Subcutaneous abdominal adipose tissue (tissue), 5 donors: Measurements from ENCODE around the gene DGKG.

Experiments used
- H3K27ac ChIP-seq: one replicate; pipeline ENCODE4 v1.7.0; 2013; ENCODE audit warnings: low read depth, mild to moderate bottlenecking, inconsistent platforms, low read length, moderate library complexity
- H3K27me3 ChIP-seq, 5 donors: one replicate each; pipeline ENCODE4 v1.7.0; 2013; ENCODE audit warnings: low read length in 5 of 5, inconsistent platforms in 1 of 5; ENCODE audit not compliant: control insufficient read depth in 5 of 5, insufficient read depth in 4 of 5
- H3K36me3 ChIP-seq, 5 donors: one replicate each; pipeline ENCODE4 v1.7.0; 2013; ENCODE audit warnings: low read length in 5 of 5; ENCODE audit not compliant: control insufficient read depth in 5 of 5, insufficient read depth in 5 of 5
- H3K4me1 ChIP-seq, 5 donors: one replicate each; pipeline ENCODE4 v1.7.0; 2013; ENCODE audit warnings: low read length in 5 of 5, mild to moderate bottlenecking in 3 of 5, moderate library complexity in 1 of 5; ENCODE audit not compliant: control insufficient read depth in 5 of 5, insufficient read depth in 5 of 5
- H3K4me3 ChIP-seq, 5 donors: one replicate each; pipeline ENCODE4 v1.7.0; 2013; ENCODE audit warnings: low read length in 5 of 5, low read depth in 1 of 5
- H3K9ac ChIP-seq, 5 donors: one replicate each; pipeline ENCODE4 v1.7.0; 2013; ENCODE audit warnings: low read length in 5 of 5, mild to moderate bottlenecking in 4 of 5, moderate library complexity in 3 of 5
- H3K9me3 ChIP-seq, 5 donors: one replicate each; pipeline ENCODE4 v1.7.0; 2013; ENCODE audit warnings: low read length in 5 of 5; ENCODE audit not compliant: control insufficient read depth in 5 of 5
- donor health status: healthy.
- donor health status: healthy.
- donor health status: healthy.
- donor health status: healthy.
- donor health status: healthy.

Gene DGKG

DNA sequence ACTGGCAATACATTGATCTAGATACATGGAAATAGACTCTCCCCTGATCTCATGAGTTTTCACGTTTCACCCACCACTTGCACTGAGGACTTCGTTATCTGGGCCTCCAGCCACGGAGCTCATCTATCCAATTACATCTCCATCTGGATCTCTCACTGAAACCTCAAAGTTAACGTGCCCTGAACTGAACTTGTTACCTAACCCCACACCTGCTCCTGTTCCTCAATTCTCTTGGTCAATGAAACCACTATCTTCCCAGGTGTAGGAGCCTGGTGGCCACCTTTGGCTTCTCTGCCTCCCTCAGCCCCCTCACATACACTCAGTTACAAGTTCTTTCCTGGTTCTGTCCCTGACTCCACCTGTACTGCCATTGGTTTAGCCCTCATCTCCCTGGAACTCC is 9.7 kb downstream of the DGKG start:
- peaks cover 0 to 2% (median 0%) of the 10 kb centered on the region in 5 donors for H3K9me3 ChIP-seq
- H3K36me3 ChIP-seq = no peaks in the 10 kb centered on the region
- H3K4me3 ChIP-seq = no peak overlapping the region
- no peak overlapping the region for H3K9ac ChIP-seq
- no peak overlapping the region for H3K27ac ChIP-seq
- no peaks in the 10 kb centered on the region for H3K4me1 ChIP-seq
- H3K27me3 ChIP-seq = peaks cover 0 to 4% (median 4%) of the 10 kb centered on the region in 5 donors

- H3K9ac ChIP-seq = no peak overlapping the region
- H3K9me3 ChIP-seq = peaks cover 0 to 4% (median 0%) of the 10 kb centered on the region in 5 donors
- no peak overlapping the region for H3K27ac ChIP-seq
- H3K27me3 ChIP-seq = peaks cover 0 to 3% (median 0%) of the 10 kb centered on the region in 5 donors
- H3K4me1 ChIP-seq = no peaks in the 10 kb centered on the region
- H3K36me3 ChIP-seq = no peaks in the 10 kb centered on the region
- no peak overlapping the region for H3K4me3 ChIP-seq
These were observed 19.8 kb downstream of the DGKG start for GRCh38 chr3:186342197-186342596.

DNA sequence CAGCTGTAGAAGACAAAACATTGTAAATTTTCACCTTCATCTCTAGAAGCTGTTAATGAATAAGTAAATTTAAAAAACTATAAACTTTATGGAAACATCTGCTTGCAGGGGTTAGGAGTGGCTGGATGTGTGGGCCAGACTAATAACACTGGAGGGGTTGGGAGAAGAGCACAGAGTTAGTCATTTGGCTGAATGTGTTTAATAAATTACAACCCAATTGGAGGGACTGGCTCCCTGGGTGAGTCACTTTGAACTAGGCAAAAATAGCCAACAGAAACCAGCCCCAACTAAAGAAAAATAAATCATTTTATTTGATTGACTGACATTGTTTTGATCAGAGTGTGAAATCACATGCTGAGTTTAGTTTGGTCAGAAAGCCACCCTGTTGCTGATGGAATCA is 21.8 kb downstream of the DGKG start:
- Histone ChIP-seq H3K27ac (no peak overlapping the region), H3K27me3 (peaks cover 0 to 3% (median 0%) of the 10 kb centered on the region in 5 donors)

GRCh38 chr3:186339180-186339918 is 22.7 kb downstream of the DGKG start:
- H3K27ac ChIP-seq = no peak overlapping the region

More for the DNA sequence above, 21.8 kb downstream of the DGKG start:
- Histone ChIP-seq H3K36me3 (no peaks in the 10 kb centered on the region), H3K9ac (no peak overlapping the region), H3K9me3 (peaks cover 0 to 4% (median 0%) of the 10 kb centered on the region in 5 donors), H3K4me1 (no peaks in the 10 kb centered on the region), H3K4me3 (no peak overlapping the region)

GRCh38 chr3:186333256-186333655 is 28.8 kb downstream of the DGKG start:
- Histone ChIP-seq H3K4me1 (no peaks in the 10 kb centered on the region), H3K36me3 (no peaks in the 10 kb centered on the region), H3K4me3 (no peak overlapping the region), H3K9ac (no peak overlapping the region), H3K27me3 (peaks cover 0 to 4% (median 2%) of the 10 kb centered on the region in 5 donors), H3K9me3 (no peaks in the 10 kb centered on the region), H3K27ac (no peak overlapping the region)

More at GRCh38 chr3:186339180-186339918, 22.7 kb downstream of the DGKG start:
- Histone ChIP-seq H3K36me3 (no peaks in the 10 kb centered on the region), H3K27me3 (peaks cover 0 to 3% (median 0%) of the 10 kb centered on the region in 5 donors), H3K9ac (no peak overlapping the region), H3K4me1 (no peaks in the 10 kb centered on the region), H3K9me3 (peaks cover 0 to 4% (median 0%) of the 10 kb centered on the region in 5 donors), H3K4me3 (no peak overlapping the region)

- Histone ChIP-seq H3K4me3 (no peak overlapping the region), H3K36me3 (no peaks in the 10 kb centered on the region), H3K4me1 (no peaks in the 10 kb centered on the region), H3K9ac (no peak overlapping the region), H3K27ac (no peak overlapping the region), H3K27me3 (peaks cover 0 to 4% (median 2%) of the 10 kb centered on the region in 5 donors), H3K9me3 (no peaks in the 10 kb centered on the region)
These were observed 31.1 kb downstream of the DGKG start for GRCh38 chr3:186330772-186331460.

DNA sequence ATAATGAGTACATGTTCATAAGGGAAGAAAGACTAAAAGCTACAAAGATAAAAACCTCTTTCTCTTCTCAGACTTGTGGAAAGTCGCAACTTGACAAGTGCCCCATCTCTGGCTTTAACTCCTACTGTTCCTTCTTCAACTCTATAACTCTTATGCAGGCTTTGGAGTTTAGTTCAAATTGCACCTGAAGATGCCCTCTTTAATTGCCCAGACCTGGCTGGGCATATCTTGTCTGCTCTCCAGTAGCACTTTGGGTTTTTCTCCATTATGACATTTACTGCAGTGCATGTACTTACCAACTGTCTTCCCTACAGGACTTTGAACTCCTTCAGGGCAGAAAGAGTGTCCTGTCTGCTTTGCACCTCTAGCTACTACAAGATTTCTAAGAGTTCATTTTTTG is 32.4 kb downstream of the DGKG start:
- no peaks in the 10 kb centered on the region for H3K4me1 ChIP-seq
- no peak overlapping the region for H3K27ac ChIP-seq
- no peak overlapping the region for H3K4me3 ChIP-seq
- no peaks in the 10 kb centered on the region for H3K36me3 ChIP-seq
- peaks cover 0 to 4% (median 2%) of the 10 kb centered on the region in 5 donors for H3K27me3 ChIP-seq
- H3K9ac ChIP-seq = no peak overlapping the region
- no peaks in the 10 kb centered on the region for H3K9me3 ChIP-seq

- Histone ChIP-seq H3K27ac (no peak overlapping the region), H3K4me1 (no peaks in the 10 kb centered on the region), H3K27me3 (peaks cover 0 to 3% (median 0%) of the 10 kb centered on the region in 5 donors), H3K9ac (no peak overlapping the region), H3K4me3 (no peak overlapping the region), H3K9me3 (peaks cover 0 to under 1% (median 0%) of the 10 kb centered on the region in 5 donors), H3K36me3 (no peaks in the 10 kb centered on the region)
These were observed 34.0 kb downstream of the DGKG start for GRCh38 chr3:186327912-186328487.

DNA sequence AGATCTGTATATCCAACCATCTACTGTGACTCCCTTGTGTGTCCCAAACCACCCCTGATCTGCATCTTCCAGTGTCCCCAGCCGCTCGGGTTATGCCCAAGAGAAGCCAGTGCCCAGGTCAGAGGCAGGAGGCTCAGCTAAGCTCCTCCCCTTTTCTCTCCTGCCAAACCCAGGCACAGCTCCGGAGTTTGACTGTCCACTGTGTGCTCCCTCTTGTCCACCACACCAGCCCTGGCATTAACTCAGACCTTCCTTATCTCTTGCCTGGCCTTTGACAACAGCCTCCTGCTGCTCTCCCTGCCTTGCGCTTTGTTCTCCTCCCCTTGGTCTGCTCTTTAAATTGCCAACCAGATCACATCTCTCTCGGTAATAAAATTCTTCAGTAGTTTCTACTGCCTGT is 39.3 kb downstream of the DGKG start:
- Histone ChIP-seq H3K9me3 (peaks cover 0 to 5% (median 0%) of the 10 kb centered on the region in 5 donors), H3K27me3 (peaks cover 0 to 14% (median 0%) of the 10 kb centered on the region in 5 donors), H3K36me3 (no peaks in the 10 kb centered on the region), H3K27ac (no peak overlapping the region), H3K4me1 (no peaks in the 10 kb centered on the region), H3K4me3 (no peak overlapping the region), H3K9ac (no peak overlapping the region)

DNA sequence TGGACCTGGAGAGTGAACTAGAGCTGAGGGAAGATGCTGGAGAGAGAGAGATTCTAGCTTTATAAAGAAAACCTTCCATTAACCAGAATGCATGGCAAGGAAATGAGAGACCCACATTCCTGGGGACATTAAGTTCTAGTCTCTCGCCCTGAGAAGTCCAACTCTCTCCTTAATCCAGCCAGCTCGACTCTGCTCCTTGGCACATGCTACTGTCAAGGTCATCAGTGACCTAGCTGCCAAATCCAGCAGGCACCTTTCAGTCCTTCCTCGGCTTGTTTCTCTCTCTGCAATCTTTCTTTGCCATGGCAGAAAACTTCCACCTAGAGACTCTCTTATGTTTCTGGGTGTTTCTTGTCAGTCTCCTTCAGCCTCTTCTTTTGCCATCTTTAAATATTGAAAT is 40.3 kb downstream of the DGKG start:
- peaks cover 0 to 14% (median 0%) of the 10 kb centered on the region in 5 donors for H3K27me3 ChIP-seq
- no peak overlapping the region for H3K9ac ChIP-seq
- no peak overlapping the region for H3K4me3 ChIP-seq
- no peak overlapping the region for H3K27ac ChIP-seq
- peaks cover 0 to 5% (median 0%) of the 10 kb centered on the region in 5 donors for H3K9me3 ChIP-seq
- no peaks in the 10 kb centered on the region for H3K36me3 ChIP-seq
- no peaks in the 10 kb centered on the region for H3K4me1 ChIP-seq
